ENCODE data around the gene HBS1L.

Gene HBS1L

GRCh38 chr6:134943522-134944111 lies 111.0 kb downstream of the HBS1L start:
- FAIRE-seq = no peak

- FAIRE-seq = no peak
Observed at GRCh38 chr6:134938896-134939295, 115.7 kb downstream of the HBS1L start.

GRCh38 chr6:134937426-134937825 lies 117.2 kb downstream of the HBS1L start:
- no peak for FAIRE-seq

- FAIRE-seq = no peak
Observed at GRCh38 chr6:134936931-134937330, 117.7 kb downstream of the HBS1L start.

- FAIRE-seq = no peak
Observed at GRCh38 chr6:134936476-134936875, 118.1 kb downstream of the HBS1L start.

- no peak for FAIRE-seq
Observed at GRCh38 chr6:134934793-134935485, 119.7 kb downstream of the HBS1L start.

GRCh38 chr6:134932535-134933470 lies 121.8 kb downstream of the HBS1L start:
- no peak for FAIRE-seq

- no peak for FAIRE-seq
Observed at GRCh38 chr6:134932098-134932497, 122.5 kb downstream of the HBS1L start.

- FAIRE-seq = no peak
Observed at GRCh38 chr6:134930463-134930862, 124.2 kb downstream of the HBS1L start.

GRCh38 chr6:134928151-134928900 lies 126.3 kb downstream of the HBS1L start:
- FAIRE-seq = no peak

- no peak for FAIRE-seq
Observed at GRCh38 chr6:134925800-134926199, 128.8 kb downstream of the HBS1L start.

- FAIRE-seq = no peak
Observed at GRCh38 chr6:134921721-134922261, 132.8 kb downstream of the HBS1L start.

GRCh38 chr6:134921276-134921675 lies 133.3 kb downstream of the HBS1L start:
- FAIRE-seq = no peak

GRCh38 chr6:134920422-134920821 lies 134.2 kb downstream of the HBS1L start:
- no peak for FAIRE-seq

GRCh38 chr6:134918418-134918961 lies 136.1 kb downstream of the HBS1L start:
- no peak for FAIRE-seq

- no peak for FAIRE-seq
Observed at GRCh38 chr6:134911547-134911946, 143.1 kb downstream of the HBS1L start.

GRCh38 chr6:134910593-134910935 lies 144.1 kb downstream of the HBS1L start:
- FAIRE-seq = no peak
